ENCODE measurements around the gene TMEM63B.

The TMEM63B gene

GRCh38 chr6:44119704-44120262 is 7.6 kb upstream of the TMEM63B start:
- TF ChIP-seq CTCF (IDR thresholded peaks at IDR 0.05; ENCODE audit: low read depth, low read length, missing control alignments), result no peak
- no peak for DNase-seq (ENCODE audit: low read depth)
- no peak overlapping the region for H3K4me3 ChIP-seq (ENCODE audit: low read depth, low read length)

- DNase-seq (ENCODE audit: low read depth), result no peak
- no peak overlapping the region for H3K4me3 ChIP-seq (ENCODE audit: low read depth, low read length)
These were observed 6.5 kb upstream of the TMEM63B start for GRCh38 chr6:44120692-44121443.

GRCh38 chr6:44122801-44123200 is 4.6 kb upstream of the TMEM63B start:
- no peak for DNase-seq (ENCODE audit: low read depth)
- H3K4me3 ChIP-seq (ENCODE audit: low read depth, low read length), result no peak overlapping the region; the same call in 1 of the 2 replicates

More at GRCh38 chr6:44120692-44121443, 6.5 kb upstream of the TMEM63B start:
- TF ChIP-seq CTCF (IDR thresholded peaks at IDR 0.05; ENCODE audit: low read depth, low read length, missing control alignments), result no peak

GRCh38 chr6:44123544-44123943 is 3.8 kb upstream of the TMEM63B start:
- no peak for DNase-seq (ENCODE audit: low read depth)
- H3K4me3 ChIP-seq (ENCODE audit: low read depth, low read length), result no peak overlapping the region
- no peak for TF ChIP-seq CTCF (IDR thresholded peaks at IDR 0.05; ENCODE audit: low read depth, low read length, missing control alignments)

More at GRCh38 chr6:44122801-44123200, 4.6 kb upstream of the TMEM63B start:
- TF ChIP-seq CTCF (IDR thresholded peaks at IDR 0.05; ENCODE audit: low read depth, low read length, missing control alignments), result no peak

GRCh38 chr6:44126320-44127149 is 819 bp upstream of the TMEM63B start:
- peak overlapping the region; percentile 68 for H3K4me3 ChIP-seq (ENCODE audit: low read depth, low read length)
- DNase-seq (ENCODE audit: low read depth), result peak; percentile 24
- no peak for TF ChIP-seq CTCF (IDR thresholded peaks at IDR 0.05; ENCODE audit: low read depth, low read length, missing control alignments)

- DNase-seq (ENCODE audit: low read depth), result no peak
- TF ChIP-seq CTCF (IDR thresholded peaks at IDR 0.05; ENCODE audit: low read depth, low read length, missing control alignments), result peak; percentile 1
- peak overlapping the region; percentile 84 for H3K4me3 ChIP-seq (ENCODE audit: low read depth, low read length)
These were observed 915 bp downstream of the TMEM63B start for GRCh38 chr6:44128020-44128917.

Data from GM12864 (cell line).